HG02943 (cell line): ENCODE measurements around the gene PSMC3.

Experiments used
- ATAC-seq: cut with Tn5 transposase; IDR thresholded peaks from one replicate; pipeline ENCODE4 v1.9.1; 2021; ENCODE audit warnings: mild to moderate bottlenecking, low read depth, moderate library complexity; ENCODE audit not compliant: unreplicated experiment

Gene PSMC3

GRCh38 chr11:47395223-47396048, 30.8 kb downstream of the PSMC3 start:
- no peak for ATAC-seq

- ATAC-seq, result no peak
These were observed 31.7 kb downstream of the PSMC3 start for GRCh38 chr11:47394322-47395222.

- no peak for ATAC-seq
These were observed 32.3 kb downstream of the PSMC3 start for GRCh38 chr11:47394050-47394321.

GRCh38 chr11:47393163-47394049, 32.8 kb downstream of the PSMC3 start:
- ATAC-seq, result no peak

- no peak for ATAC-seq
These were observed 33.6 kb downstream of the PSMC3 start for GRCh38 chr11:47392546-47393162.

GRCh38 chr11:47391711-47392432, 34.4 kb downstream of the PSMC3 start:
- ATAC-seq, result no peak

- no peak for ATAC-seq
These were observed 35.1 kb downstream of the PSMC3 start for GRCh38 chr11:47391077-47391583.

GRCh38 chr11:47390422-47390760, 35.8 kb downstream of the PSMC3 start:
- no peak for ATAC-seq

- ATAC-seq, result no peak
These were observed 36.4 kb downstream of the PSMC3 start for GRCh38 chr11:47389577-47390421.

GRCh38 chr11:47388697-47389576, 37.3 kb downstream of the PSMC3 start:
- no peak for ATAC-seq

GRCh38 chr11:47387944-47388696, 38.1 kb downstream of the PSMC3 start:
- ATAC-seq, result no peak

- no peak for ATAC-seq
These were observed 41.7 kb downstream of the PSMC3 start for GRCh38 chr11:47384498-47384897.

- ATAC-seq, result no peak
These were observed 43.2 kb downstream of the PSMC3 start for GRCh38 chr11:47383071-47383470.

- ATAC-seq, result no peak
These were observed 46.2 kb downstream of the PSMC3 start for GRCh38 chr11:47380078-47380477.

GRCh38 chr11:47379317-47379716, 46.9 kb downstream of the PSMC3 start:
- no peak for ATAC-seq

- peak; percentile 16 for ATAC-seq
These were observed 47.4 kb downstream of the PSMC3 start for GRCh38 chr11:47378836-47379170.
